Activated T-cell treated with anti-CD3 and anti-CD28 coated beads, Interleukin-2, amount 50 U/mL, for 24 hours (primary cell): ENCODE results near the gene TBC1D7.

Source experiments
- DNase-seq: peaks from one replicate; pipeline ENCODE4 v3.0.0-alpha.2; 2020
- H3K27ac Mint-ChIP-seq: 2 replicates; pipeline ENCODE4 v1.8.0; 2020; ENCODE audit warnings: mild to moderate bottlenecking, mixed read lengths
- H3K27me3 Mint-ChIP-seq: 2 replicates; pipeline ENCODE4 v1.8.0; 2020; ENCODE audit warnings: mixed read lengths
- H3K36me3 Mint-ChIP-seq: 2 replicates; pipeline ENCODE4 v1.8.0; 2020; ENCODE audit warnings: low read depth, mixed read lengths
- H3K4me1 Mint-ChIP-seq: 2 replicates; pipeline ENCODE4 v1.8.0; 2020; ENCODE audit warnings: low read depth, mixed read lengths
- H3K4me3 Mint-ChIP-seq: 2 replicates; pipeline ENCODE4 v1.8.0; 2020; ENCODE audit warnings: mild to moderate bottlenecking, moderate library complexity, mixed read lengths
- H3K9me3 Mint-ChIP-seq: 2 replicates; pipeline ENCODE4 v1.8.0; 2020; ENCODE audit warnings: mixed read lengths

The TBC1D7 gene

GRCh38 chr6:13299403-13299821, 28.9 kb downstream of the TBC1D7 start:
- peaks cover 24% of the 10 kb centered on the region for H3K4me1 Mint-ChIP-seq
- no peak for DNase-seq
- H3K27ac Mint-ChIP-seq: no peak overlapping the region
- H3K4me3 Mint-ChIP-seq: no peak overlapping the region
- H3K27me3 Mint-ChIP-seq: no peaks in the 10 kb centered on the region
- H3K36me3 Mint-ChIP-seq: peaks cover 95% of the 10 kb centered on the region
- H3K9me3 Mint-ChIP-seq: peaks cover 4% of the 10 kb centered on the region

DNA sequence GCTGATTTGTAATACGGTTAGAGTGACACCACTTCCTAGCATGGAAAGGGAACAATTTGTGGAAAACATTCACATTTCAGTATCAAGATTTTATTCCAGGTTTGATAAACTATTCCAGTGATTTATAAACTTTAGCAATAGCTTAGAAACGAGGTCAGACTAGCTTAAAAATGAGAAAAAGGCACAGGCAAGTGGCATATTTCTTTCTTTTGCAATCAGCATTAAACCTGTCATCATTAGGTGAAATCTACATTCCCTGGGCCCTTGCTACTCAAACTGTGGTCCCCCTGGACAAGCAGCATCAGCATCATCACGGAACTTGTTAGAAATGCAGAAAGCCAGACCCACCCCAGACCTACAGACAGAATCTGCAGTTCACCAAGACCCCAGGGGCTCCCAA, 29.9 kb downstream of the TBC1D7 start:
- H3K9me3 Mint-ChIP-seq: peaks cover 4% of the 10 kb centered on the region
- peaks cover 14% of the 10 kb centered on the region for H3K4me1 Mint-ChIP-seq
- DNase-seq: no peak
- H3K4me3 Mint-ChIP-seq: no peak overlapping the region
- H3K27ac Mint-ChIP-seq: no peak overlapping the region
- H3K27me3 Mint-ChIP-seq: no peaks in the 10 kb centered on the region
- H3K36me3 Mint-ChIP-seq: peaks cover 94% of the 10 kb centered on the region

DNA sequence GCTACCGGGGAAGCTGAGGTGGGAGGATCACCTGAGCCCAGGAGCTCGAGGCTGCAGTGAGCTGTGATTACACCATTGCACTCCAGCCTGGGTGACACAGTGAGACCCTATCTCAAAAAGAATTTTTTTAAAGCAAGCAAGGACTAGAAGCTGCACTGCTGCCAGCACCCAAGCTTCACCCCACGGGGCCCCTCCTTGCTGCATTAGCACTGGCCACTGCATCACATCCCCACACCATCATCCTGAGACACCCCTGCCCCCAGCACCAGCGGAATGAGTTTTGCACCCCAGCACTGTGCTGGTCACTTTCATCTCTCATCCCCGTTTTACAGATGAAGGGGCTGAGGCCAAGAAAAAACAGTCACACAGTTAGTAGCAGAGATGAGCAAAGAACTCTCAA, 30.9 kb downstream of the TBC1D7 start:
- no peaks in the 10 kb centered on the region for H3K9me3 Mint-ChIP-seq
- DNase-seq: no peak
- no peaks in the 10 kb centered on the region for H3K27me3 Mint-ChIP-seq
- peaks cover 94% of the 10 kb centered on the region for H3K36me3 Mint-ChIP-seq
- H3K27ac Mint-ChIP-seq: no peak overlapping the region
- H3K4me3 Mint-ChIP-seq: no peak overlapping the region
- H3K4me1 Mint-ChIP-seq: peaks cover 4% of the 10 kb centered on the region

DNA sequence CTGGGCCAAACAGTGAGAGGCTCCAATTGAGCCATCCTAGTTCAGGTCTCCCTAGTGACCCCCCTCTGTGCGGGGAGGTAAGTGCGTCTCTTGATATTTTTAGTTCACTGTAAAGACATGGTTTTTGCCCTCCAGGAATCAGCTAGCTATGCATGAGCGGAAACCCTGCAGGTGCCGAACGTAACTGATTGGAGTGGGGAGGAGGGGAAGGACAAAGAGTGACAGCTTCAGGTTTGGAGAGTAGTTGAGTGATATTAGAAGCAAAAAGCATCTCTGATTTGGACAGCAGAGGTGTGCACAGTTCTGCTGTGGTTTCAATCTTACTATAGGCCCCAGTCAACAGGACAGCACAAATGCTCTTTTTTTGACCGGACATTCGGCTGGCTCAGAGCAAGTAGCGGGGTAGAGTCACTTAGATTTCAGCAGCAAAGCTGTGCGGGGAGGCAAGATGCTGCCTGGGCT, 31.8 kb downstream of the TBC1D7 start:
- Mint-ChIP-seq H3K27me3 (no peaks in the 10 kb centered on the region), H3K4me1 (no peaks in the 10 kb centered on the region), H3K36me3 (peaks cover 96% of the 10 kb centered on the region), H3K9me3 (no peaks in the 10 kb centered on the region), H3K27ac (no peak overlapping the region), H3K4me3 (no peak overlapping the region)
- DNase-seq: no peak

DNA sequence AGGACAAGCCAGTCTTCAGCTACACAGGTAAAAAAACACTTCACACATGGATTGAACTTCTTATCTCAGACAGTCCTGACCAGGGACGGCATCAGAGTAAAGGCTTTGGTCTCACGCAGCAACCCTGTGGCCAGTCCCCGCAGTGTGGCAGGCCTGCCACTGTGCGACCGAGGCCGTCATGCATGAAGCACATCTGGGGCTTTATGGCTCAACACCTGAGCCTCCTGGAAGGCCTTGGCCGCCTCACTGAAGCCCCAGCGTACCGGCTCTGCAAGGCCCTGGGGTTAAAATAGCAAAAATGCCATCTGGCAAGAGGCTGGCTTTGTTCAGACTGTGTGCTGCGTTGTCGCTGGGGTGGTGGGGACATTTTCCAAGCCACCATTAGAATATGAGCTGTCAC, 32.8 kb downstream of the TBC1D7 start:
- Mint-ChIP-seq H3K27ac (no peak overlapping the region), H3K9me3 (no peaks in the 10 kb centered on the region), H3K4me1 (no peaks in the 10 kb centered on the region), H3K36me3 (peaks cover 95% of the 10 kb centered on the region), H3K27me3 (no peaks in the 10 kb centered on the region), H3K4me3 (no peak overlapping the region)
- no peak for DNase-seq

GRCh38 chr6:13294499-13295069, 33.8 kb downstream of the TBC1D7 start:
- H3K9me3 Mint-ChIP-seq: no peaks in the 10 kb centered on the region
- no peak for DNase-seq
- no peaks in the 10 kb centered on the region for H3K27me3 Mint-ChIP-seq
- no peaks in the 10 kb centered on the region for H3K4me1 Mint-ChIP-seq
- H3K27ac Mint-ChIP-seq: no peak overlapping the region
- peaks cover 92% of the 10 kb centered on the region for H3K36me3 Mint-ChIP-seq
- H3K4me3 Mint-ChIP-seq: no peak overlapping the region

GRCh38 chr6:13292774-13293173, 35.6 kb downstream of the TBC1D7 start:
- no peak overlapping the region for H3K4me3 Mint-ChIP-seq
- no peaks in the 10 kb centered on the region for H3K4me1 Mint-ChIP-seq
- H3K9me3 Mint-ChIP-seq: no peaks in the 10 kb centered on the region
- no peak overlapping the region for H3K27ac Mint-ChIP-seq
- peaks cover 91% of the 10 kb centered on the region for H3K36me3 Mint-ChIP-seq
- DNase-seq: peak; percentile 11
- no peaks in the 10 kb centered on the region for H3K27me3 Mint-ChIP-seq

DNA sequence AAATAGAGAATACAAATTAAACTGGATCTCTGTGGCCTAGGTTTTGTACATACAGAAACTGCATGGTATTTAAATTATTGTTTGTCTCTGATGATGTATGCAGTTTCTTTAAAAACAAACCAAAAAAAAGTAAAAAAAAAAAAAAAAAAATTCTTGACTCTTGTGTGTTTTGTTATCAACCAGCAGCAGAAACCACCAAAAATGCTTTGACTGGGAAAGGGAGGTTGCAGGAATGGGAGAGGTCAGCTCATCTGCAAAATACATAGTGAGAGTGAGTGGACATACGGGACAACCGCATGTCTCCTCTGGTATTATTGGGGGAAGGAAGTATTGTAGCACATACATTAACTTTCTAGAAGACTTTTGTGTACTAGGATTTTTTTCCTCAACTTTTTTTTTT, 38.0 kb downstream of the TBC1D7 start:
- H3K4me3 Mint-ChIP-seq: no peak overlapping the region
- H3K4me1 Mint-ChIP-seq: no peaks in the 10 kb centered on the region
- no peak overlapping the region for H3K27ac Mint-ChIP-seq
- no peaks in the 10 kb centered on the region for H3K27me3 Mint-ChIP-seq
- no peak for DNase-seq
- H3K9me3 Mint-ChIP-seq: peaks cover 8% of the 10 kb centered on the region
- peaks cover 80% of the 10 kb centered on the region for H3K36me3 Mint-ChIP-seq

GRCh38 chr6:13289789-13290318, 38.5 kb downstream of the TBC1D7 start:
- Mint-ChIP-seq H3K9me3 (peaks cover 8% of the 10 kb centered on the region), H3K27ac (no peak overlapping the region), H3K4me1 (no peaks in the 10 kb centered on the region), H3K4me3 (no peak overlapping the region), H3K27me3 (no peaks in the 10 kb centered on the region), H3K36me3 (peaks cover 75% of the 10 kb centered on the region)
- DNase-seq: no peak

DNA sequence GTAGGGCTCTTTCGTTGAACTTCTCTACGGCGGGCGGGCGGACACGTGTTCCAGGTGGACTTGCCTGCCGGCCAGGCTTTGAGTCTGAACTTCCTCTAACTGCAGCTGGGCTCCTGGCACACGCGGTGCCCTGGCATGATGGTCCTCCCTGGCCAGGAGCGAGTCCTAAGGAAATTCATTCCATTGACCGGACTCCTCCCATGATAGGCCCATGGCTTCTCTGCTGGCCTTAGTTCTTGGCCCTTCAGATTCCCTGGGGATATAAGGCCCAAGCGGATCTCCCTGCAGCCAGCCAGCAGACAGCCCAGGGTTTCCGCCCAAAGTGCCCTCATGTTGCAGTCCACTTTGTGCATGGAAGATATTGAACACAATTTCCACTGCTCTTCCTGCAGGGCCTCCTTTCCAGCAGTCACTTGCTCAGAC, 39.4 kb downstream of the TBC1D7 start:
- H3K27me3 Mint-ChIP-seq: no peaks in the 10 kb centered on the region
- peak; percentile 16 for DNase-seq
- H3K36me3 Mint-ChIP-seq: peaks cover 66% of the 10 kb centered on the region
- peaks cover 8% of the 10 kb centered on the region for H3K9me3 Mint-ChIP-seq
- H3K4me1 Mint-ChIP-seq: no peaks in the 10 kb centered on the region
- H3K27ac Mint-ChIP-seq: no peak overlapping the region
- H3K4me3 Mint-ChIP-seq: no peak overlapping the region

GRCh38 chr6:13288481-13288880, 39.9 kb downstream of the TBC1D7 start:
- H3K4me3 Mint-ChIP-seq: no peak overlapping the region
- H3K4me1 Mint-ChIP-seq: no peaks in the 10 kb centered on the region
- no peak overlapping the region for H3K27ac Mint-ChIP-seq
- DNase-seq: no peak
- H3K9me3 Mint-ChIP-seq: peaks cover 8% of the 10 kb centered on the region
- peaks cover 62% of the 10 kb centered on the region for H3K36me3 Mint-ChIP-seq
- H3K27me3 Mint-ChIP-seq: no peaks in the 10 kb centered on the region

DNA sequence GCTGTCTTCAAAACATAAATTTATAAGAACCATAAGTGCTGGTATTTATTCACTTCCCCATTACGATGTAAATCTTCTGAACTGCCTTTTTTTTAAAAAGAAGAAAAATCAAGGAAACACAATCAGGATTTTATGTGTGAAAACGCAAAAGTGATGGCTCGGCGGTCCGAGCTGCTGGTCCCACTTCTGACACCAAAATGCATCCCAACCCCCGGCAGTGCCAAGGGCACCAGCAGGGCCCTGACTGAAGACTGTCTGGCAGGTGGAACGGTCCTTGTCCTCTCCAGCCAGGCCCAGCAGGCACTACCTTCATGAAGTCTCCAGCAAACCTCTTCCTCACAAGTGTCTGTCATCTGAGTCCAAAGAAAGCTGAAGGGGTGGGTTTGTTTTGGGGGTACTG, 41.2 kb downstream of the TBC1D7 start:
- peaks cover 49% of the 10 kb centered on the region for H3K36me3 Mint-ChIP-seq
- no peaks in the 10 kb centered on the region for H3K27me3 Mint-ChIP-seq
- H3K4me3 Mint-ChIP-seq: no peak overlapping the region
- peaks cover 8% of the 10 kb centered on the region for H3K9me3 Mint-ChIP-seq
- H3K4me1 Mint-ChIP-seq: no peaks in the 10 kb centered on the region
- H3K27ac Mint-ChIP-seq: no peak overlapping the region
- peak; percentile 20 for DNase-seq

GRCh38 chr6:13286181-13286580, 42.2 kb downstream of the TBC1D7 start:
- Mint-ChIP-seq H3K27me3 (no peaks in the 10 kb centered on the region), H3K4me3 (no peak overlapping the region), H3K27ac (no peak overlapping the region), H3K4me1 (no peaks in the 10 kb centered on the region), H3K36me3 (peaks cover 39% of the 10 kb centered on the region), H3K9me3 (peaks cover 8% of the 10 kb centered on the region)
- no peak for DNase-seq

GRCh38 chr6:13285705-13286104, 42.6 kb downstream of the TBC1D7 start:
- Mint-ChIP-seq H3K4me1 (no peaks in the 10 kb centered on the region), H3K9me3 (peaks cover 8% of the 10 kb centered on the region), H3K27me3 (no peaks in the 10 kb centered on the region), H3K4me3 (no peak overlapping the region), H3K36me3 (peaks cover 35% of the 10 kb centered on the region), H3K27ac (no peak overlapping the region)
- no peak for DNase-seq

GRCh38 chr6:13284646-13285045, 43.7 kb downstream of the TBC1D7 start:
- no peak overlapping the region for H3K27ac Mint-ChIP-seq
- H3K9me3 Mint-ChIP-seq: peaks cover 8% of the 10 kb centered on the region
- no peaks in the 10 kb centered on the region for H3K27me3 Mint-ChIP-seq
- H3K4me3 Mint-ChIP-seq: no peak overlapping the region
- peaks cover 28% of the 10 kb centered on the region for H3K36me3 Mint-ChIP-seq
- no peak for DNase-seq
- no peaks in the 10 kb centered on the region for H3K4me1 Mint-ChIP-seq

GRCh38 chr6:13283331-13283730, 45.0 kb downstream of the TBC1D7 start:
- DNase-seq: no peak
- Mint-ChIP-seq H3K27ac (no peak overlapping the region), H3K9me3 (peaks cover 8% of the 10 kb centered on the region), H3K4me3 (no peak overlapping the region), H3K4me1 (no peaks in the 10 kb centered on the region), H3K36me3 (peaks cover 15% of the 10 kb centered on the region), H3K27me3 (no peaks in the 10 kb centered on the region)
